Ureter (tissue), 1 donor: ENCODE measurements around the gene NT5C1A. TPM values are rescaled to one million over a fixed set of nuclear protein-coding genes. Genes with fewer than 3 reads are reported as not detected.

Experiments
- DNase-seq: peaks from one replicate; pipeline ENCODE4 v3.0.0-alpha.2; 2020; ENCODE audit warnings: low spot score
- total RNA-seq: library from RNA; stranded (reverse); gene quantifications from one replicate; pipeline ENCODE4 v1.2.4, GENCODE V29; 2023
- donor health status: DM: yes; HTN: yes; CAD: no.

Gene NT5C1A
- total RNA-seq, 1 donor from 2014 or later = not detected

DNA sequence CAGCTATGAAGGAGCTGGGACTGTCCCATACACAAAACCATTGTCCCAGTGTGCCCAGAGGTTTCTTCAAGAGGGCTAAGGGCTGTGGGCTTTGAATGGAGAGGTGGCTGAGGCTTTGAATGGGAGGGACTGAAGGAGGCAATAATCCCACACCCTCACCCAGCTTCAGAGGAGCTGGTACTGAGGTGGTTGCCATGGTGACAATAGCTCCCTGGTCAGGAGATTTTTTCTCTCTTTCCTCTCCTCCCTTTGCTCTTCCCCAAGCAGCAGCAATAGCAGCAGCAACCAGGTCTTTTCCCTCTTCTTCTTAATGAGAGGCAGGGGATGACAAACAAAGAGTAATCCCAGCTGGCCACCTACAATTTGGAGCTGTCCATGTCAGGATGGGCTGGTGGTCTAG is 17.7 kb upstream of the NT5C1A start:
- no peak for DNase-seq

DNA sequence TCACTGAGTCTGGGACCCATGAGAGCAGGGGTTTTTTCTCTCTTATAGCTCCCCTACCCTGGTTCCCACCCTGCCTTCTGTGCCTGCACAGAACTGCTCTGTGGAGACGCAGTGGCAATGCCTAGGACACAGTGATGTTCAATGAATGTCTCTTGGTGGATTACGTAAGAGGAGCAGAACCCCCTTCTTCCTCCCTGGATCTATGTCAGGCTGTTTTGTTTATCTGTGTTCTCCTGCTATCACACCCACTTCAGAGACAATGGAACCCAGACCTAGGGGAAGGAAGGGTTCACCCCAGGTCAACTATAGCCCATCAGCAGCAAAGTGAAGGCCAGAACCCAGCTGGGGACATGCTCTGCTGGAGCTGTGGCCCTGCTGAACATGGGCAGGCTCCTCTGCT is 17.3 kb upstream of the NT5C1A start:
- DNase-seq = no peak

- DNase-seq = no peak
Measured at GRCh38 chr1:39688706-39689105, 16.8 kb upstream of the NT5C1A start.

GRCh38 chr1:39687243-39687642 is 15.3 kb upstream of the NT5C1A start:
- DNase-seq = no peak

DNA sequence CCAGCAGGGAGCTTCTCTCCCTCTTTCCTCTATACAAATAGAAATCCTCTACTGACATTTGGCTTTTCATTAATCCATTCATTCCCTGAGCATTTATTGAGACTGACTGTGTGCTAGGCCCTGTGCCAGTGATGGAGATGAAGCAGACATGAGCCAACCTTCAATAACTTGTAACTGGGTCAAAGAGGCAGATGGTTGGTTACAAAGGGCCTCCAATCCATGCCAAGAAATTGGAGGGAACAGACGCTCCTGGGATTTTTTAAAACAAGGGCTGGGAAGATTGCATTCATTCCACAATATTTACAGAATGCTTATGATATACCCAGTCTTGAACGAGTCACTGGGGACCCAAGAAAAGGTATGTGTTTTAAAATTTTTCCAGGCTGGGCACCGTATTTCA is 13.2 kb upstream of the NT5C1A start:
- no peak for DNase-seq

GRCh38 chr1:39684313-39684664 is 12.4 kb upstream of the NT5C1A start:
- DNase-seq = no peak

DNA sequence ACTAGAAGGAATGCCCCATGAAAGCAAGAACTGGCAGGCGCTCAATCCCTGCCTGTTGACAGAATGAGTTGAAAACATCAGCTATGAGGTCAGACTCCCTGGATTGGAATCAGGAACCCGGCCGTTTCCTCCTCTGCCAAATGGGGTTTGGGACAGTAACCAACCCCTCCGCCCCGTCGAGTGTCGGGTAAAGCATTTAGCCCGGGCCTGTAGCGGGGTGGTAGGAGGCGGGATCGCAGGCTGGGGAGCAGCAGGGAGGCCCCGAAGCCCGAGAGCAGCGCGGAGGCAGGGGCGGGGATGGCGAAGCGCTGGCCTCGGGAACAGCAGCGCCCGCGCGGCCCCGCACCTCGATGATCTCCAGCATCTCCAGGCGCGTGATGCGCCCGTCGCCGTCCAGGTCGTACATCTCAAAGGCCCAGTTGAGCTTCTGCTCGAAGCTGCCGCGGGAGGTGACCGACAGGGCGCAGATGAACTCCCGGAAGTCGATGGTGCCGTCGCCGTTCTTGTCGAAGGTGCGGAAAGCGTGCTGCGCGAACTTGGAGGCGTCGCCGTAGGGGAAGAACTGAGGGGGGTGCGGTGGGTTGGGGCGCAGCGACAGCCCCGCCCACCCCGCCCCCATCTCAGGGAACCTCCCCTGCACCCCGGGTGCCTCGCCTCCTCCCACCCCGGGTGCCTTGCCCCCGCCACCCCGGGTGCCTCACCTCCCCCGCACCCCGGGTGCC is 11.8 kb upstream of the NT5C1A start:
- no peak for DNase-seq

DNA sequence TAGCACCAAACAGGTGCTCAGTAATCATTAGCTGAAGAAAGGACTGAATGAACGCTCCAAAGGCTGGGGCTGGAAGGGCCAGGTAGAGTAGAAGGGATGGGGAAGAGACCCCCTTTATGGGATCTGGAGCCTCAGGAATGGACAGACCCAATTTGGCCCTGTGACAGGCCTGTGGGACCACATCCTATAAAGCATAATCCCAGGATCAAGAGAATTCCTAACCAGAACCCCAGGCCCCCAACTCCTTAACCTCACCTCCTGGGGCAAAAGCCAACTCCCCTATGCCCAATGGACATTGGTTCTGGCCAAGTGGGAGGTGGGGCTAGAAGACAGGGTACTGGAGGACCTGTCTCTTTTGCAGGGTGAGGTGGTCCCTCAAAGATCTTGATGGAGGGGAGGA is 10.1 kb upstream of the NT5C1A start:
- DNase-seq = no peak

- DNase-seq = no peak
Measured at GRCh38 chr1:39681294-39681693, 9.4 kb upstream of the NT5C1A start.

DNA sequence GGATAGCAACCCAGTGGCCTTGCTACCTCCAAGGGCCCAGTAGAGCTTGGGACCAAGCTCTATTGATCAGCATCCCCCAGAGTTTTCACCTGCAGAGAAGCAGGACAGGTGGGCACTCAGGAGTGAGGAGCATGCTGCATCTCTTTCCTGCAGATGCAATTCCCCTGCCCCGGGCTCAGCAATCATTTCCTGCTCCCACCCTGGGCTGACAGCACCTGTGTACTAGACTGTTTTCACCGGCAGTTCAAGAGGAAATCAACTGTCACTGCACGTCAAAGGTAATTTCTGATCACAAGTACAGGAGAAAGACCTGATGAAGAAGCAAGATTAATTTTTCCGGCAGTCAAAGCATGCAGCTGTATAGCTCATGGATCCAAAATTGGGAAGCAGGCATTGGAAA is 8.8 kb upstream of the NT5C1A start:
- DNase-seq = no peak

DNA sequence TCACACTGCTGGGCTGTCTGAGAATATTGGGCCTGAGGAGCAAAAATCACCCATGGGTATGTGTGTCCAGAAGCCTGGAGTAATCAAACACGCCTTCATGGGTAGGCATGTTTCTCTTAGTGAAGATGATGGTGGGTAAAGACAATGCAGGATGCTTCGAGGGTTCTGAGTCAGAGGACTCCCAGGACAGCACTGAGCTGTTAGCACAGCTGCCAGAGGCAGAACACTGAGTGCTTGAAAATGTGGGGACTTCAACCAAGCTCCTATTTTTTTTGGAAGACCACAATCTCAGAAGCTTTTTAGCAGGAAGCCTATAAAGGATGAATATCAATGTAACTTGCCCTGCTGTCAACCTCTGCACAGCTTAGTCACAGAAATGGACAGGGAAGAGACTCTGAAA is 7.9 kb upstream of the NT5C1A start:
- DNase-seq = no peak

GRCh38 chr1:39678889-39679288 is 7.0 kb upstream of the NT5C1A start:
- no peak for DNase-seq

DNA sequence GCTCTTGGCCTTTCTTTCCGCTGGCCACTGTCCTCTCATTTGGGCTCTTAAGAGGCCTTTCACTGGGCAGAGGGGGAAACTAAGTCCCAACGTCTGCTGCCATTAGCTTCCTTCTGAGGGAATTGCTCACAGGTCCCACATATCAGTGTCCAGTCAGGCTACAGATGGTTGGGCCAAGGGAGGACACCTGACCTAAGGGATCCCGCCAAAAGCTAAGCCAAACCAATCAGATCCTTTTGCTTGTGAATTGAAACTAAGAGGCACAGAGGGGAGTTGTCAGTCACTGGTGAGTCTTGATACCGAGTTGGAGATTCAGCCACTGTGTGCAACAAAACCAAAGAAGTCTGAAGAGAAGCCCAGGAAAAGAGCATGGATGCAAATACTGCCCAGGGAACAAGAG is 5.7 kb upstream of the NT5C1A start:
- DNase-seq = no peak

DNA sequence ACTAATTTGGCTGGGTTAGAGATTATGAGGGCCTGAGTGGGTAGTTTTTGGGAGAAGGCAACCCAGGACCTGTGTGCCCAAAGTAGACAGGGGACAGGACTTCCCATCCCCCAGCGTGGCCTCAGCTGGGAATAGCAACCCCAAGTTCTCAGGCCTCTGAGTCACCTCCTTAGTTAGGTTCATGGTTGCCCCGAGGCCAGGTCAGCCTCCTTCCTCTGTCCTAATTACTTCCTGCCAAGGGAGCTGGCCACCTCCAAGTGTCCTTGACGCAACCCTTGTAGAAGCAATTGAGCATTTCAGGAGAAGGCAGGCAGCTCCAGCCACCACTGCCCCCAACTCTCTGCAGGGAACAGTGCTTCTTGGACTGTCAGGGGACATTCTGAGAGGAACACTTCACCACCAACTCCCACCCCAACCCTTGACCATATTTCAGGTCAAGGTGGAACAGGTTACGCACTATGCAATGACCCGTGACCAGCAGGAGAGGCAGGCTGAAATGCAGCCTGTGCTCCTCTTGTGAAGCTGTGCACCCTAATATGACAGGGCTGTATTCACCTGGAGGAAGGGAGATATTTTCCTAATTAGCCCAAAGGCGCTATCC is 5.1 kb upstream of the NT5C1A start:
- no peak for DNase-seq

DNA sequence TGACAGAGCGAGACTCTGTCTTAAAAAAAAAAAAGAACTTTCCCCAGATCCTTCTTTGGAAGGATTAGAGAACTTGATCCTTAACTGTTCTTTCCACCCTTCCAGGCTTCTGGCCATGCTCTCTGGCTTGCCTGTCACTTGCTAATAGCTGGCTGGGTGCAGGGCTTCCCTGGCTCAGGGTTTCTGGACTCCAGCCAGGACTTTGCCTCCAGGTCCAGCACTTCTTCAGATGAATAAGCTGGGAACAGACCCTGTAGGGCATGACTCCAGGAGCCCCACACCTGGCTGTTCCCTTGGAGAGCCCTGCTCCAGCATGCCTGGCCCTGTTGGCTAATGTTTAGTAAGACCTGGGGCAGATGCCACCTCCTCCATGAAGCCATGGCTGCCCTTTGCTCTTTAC is 3.3 kb upstream of the NT5C1A start:
- DNase-seq = no peak

GRCh38 chr1:39673215-39673614 is 1.3 kb upstream of the NT5C1A start:
- DNase-seq = no peak

DNA sequence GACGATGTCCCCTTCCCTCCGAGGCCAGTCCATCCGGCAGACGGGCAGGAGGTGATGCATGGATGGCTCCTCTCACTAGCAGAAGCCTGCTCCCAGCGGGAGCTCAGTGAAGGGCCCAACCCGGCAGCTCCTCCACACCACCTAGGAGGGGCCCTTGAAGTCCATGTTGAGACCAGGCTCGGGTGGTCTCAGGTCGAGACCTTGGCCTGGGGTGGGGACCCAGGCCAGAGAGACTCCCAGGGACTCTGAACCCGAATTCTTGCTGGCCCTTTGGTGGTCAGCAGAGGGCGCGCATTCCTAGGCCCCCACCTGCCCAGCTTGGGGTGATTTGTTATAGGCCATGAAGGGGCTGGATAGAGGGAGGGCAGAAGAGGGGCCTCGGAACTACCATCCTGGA is 642 bp upstream of the NT5C1A start:
- DNase-seq = no peak

- no peak for DNase-seq
Measured at GRCh38 chr1:39671433-39671792, 494 bp downstream of the NT5C1A start.

DNA sequence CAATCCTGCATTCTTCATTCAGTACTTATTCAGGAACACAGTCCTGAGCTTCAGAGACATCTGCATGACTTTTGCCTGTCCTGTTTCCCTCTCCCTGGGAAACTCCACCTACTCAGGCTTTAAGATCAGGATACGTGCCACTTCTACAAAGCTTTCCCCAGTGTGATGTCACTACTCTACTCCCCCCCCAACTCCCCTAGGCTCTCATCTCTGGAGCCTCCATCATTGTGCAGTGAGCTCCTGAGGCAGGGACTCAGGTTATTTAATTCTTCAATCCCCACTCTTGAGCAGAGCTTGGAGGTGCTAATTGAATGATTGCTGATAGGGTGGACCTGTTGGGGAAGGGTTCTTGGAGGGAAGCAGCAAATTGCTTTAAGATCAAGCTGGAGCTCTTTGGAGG is 1.2 kb downstream of the NT5C1A start:
- DNase-seq = no peak

DNA sequence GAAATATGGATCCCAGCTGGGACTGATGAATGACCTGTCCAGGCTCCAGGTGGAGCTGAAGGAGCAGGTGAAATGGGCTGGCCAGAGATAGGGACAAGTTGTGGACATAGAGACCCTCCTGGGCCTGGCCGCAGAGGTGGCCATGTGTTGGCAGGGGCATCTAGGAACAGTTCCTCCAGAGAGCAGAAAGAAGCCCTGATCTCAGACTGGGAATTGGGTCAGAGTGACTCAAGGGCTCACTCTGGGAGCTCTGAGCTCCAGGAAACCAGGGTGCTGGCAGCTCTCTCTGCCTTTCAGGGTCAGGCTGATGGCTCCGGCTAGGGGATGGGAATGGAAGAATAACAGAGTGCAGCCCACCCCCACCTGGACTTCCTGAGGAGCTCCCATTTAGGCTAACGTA is 3.0 kb downstream of the NT5C1A start:
- DNase-seq = no peak

- DNase-seq = no peak
Measured at GRCh38 chr1:39668111-39668510, 3.8 kb downstream of the NT5C1A start.

DNA sequence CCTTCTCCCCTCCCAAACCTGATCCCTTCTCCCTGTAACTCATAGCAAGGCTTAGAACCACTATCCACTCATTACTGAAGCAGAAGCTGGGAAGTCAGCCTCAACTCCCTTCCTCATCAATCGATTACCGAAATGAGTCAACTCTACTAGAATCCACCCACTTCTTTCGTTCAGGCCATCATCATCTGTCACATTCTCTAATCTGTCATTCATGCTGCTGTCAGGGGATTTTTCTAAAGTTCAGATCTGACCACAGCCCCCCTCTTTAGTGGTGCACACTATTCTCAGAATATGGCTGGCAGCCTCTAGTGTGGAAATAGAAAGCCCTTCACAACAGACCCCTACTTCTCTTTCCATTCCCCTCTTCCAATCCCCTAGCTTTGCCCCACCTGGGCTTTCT is 5.1 kb downstream of the NT5C1A start:
- DNase-seq = no peak

DNA sequence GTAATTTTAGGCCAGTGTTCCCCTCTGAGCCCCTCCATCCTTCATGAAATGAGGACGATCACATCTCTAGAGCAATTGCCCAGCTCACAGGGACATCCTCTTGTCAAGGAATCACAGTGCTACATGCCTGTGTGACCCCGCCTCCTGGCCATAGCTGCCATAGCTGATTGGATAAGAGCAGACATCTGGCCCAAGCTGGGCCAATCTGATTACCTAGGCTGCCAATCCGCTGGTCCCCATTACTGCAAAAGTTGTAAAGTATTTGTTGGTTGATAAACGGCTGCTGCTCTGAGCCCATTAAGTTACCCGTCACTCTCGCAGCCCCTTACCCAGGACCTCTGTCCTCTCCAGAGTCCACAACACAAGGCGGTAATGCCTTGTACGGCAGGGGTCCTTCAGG is 8.3 kb downstream of the NT5C1A start:
- DNase-seq = no peak

DNA sequence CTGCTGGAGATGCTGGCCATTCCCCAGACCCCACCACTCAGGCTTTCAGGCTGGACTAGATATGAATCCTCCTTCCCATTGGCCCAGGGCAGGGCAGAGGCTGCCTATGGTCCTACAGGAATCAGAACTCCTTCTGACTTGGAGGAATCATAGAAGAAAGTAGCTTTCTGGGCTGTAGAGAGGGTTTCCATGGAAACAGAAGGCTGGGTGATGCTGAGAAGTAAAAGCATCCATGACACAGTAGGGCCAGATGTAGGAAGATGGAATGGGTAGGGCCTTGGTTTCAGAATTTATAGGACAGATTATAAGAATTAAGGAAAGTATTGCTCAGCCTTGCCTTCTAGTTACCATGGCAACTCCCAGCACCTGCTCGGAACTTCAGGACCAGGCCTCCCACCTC is 9.0 kb downstream of the NT5C1A start:
- no peak for DNase-seq
